Right lung (tissue), 5 donors: ENCODE data around the gene SLC13A1. TPM values are rescaled to one million over a fixed set of nuclear protein-coding genes. Genes with fewer than 3 reads are reported as not detected.

Experiments
- DNase-seq, 2 donors: peaks; one replicate each; pipeline ENCODE4 v3.0.0-alpha.2; 2013
- polyA plus RNA-seq, 5 donors: library from polyadenylated mRNA; unstranded; fragments of 120-200 nt; gene quantifications; one replicate each; pipeline versions ENCODE4 v1.2.1 to v1.2.3, GENCODE V29; 2013; ENCODE audit warnings: inconsistent platforms in 1 of 5, low replicate concordance in 1 of 5; ENCODE audit not compliant: insufficient read length in 5 of 5, insufficient read depth in 1 of 5

SLC13A1 gene
- polyA plus RNA-seq, 5 donors, result 0.07 TPM; not detected in 4

DNA sequence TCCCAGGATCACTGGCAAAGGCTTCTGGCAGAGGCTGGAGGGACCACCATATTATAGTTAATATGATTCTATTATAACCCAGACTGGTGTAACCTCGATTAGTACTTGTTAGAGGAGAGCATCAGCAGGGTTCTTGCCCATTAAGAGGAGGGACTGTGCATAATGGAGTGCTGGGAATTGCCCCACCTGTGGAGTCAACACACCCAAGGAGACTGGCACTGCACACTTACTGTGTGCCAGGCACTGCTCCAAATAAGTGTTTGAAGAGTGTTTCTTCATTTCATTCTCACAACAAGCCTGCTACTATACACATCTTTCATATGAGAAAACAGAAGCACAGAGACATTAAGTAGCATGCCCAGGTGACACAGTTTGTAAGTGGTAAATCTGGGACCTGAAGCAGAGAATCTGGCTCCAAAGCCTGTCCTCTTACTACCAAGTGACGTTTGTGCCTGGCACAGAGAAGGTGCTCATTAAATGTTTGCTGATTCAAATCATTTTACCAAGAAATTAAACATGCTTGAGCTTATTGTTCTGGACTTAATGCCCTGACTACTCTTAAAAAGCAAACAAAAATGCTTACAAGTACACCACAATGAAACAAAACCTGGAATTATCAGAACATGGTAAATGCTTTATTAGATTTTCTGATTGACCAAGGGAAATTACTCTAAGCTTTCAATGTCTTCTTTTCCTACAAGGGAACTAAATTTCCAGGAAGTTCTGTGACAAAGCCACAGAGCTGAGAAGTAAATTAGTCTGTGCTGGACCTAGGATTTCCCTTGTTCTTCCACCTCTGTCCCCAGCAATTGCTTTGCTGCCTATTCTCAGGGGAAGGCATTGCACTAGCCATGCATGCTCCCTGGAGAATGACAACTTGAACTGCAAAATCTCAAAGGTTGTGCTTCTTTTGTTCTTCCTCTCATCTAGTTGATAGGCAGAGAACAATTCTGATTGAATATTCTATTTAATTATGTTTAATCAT is 809 bp downstream of the SLC13A1 start:
- DNase-seq, result no peak

DNA sequence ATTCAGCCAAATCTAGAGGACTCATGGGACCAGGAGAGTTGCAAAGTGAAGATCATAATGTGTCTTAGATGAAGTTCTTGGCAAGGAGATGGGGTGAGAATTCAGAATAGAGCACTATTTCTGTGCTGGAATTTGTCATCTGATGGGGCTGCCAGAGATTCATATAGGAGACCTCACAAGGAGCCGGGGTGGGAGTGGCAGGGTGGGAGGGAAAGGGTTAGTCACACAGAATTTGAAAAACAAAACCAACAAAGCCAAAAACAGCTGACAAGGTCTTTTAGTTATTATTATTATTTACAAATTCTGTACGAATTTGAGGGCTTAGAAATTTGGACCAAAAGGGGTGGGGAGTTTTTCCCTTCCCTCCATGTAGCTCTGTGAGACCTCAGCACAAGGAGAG is 1.7 kb downstream of the SLC13A1 start:
- DNase-seq, result no peak

DNA sequence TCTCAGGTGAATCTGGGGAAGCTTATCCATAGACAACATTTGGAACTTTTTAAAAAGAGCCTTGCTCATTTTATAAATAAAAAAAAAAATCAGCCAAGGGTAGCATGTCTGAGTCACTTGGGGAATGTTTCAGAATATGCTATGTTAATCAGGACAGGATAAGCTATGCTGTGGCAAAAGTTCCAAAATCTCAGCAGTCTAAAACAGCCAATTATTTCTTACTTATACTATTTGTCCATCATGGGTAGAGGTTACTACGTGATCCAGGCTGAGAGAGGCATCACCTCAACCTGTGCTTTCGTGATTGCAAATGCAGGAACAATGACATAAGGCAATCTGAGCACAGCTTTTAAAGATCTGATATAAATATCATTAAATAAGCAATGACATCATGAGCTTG is 6.5 kb downstream of the SLC13A1 start:
- no peak for DNase-seq

DNA sequence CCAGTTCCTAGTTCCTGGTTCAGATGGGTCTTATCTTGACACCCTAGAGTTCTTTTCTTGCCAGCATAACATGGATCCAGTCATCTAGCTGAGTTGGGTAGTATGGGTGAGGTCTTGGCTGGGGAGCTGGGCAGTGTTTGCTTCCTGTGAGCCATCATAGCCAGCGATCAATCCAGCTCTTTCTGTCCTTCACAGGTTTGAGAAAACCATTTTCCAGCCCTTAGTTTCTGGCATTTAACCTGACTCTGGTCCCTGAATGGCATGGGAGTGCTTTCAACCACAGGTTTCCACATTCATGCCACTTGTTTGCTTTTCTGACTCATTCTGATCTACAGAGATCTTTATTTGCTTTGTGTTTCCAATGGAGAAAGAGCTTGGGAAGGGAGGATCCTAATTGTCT is 8.6 kb downstream of the SLC13A1 start:
- no peak for DNase-seq

DNA sequence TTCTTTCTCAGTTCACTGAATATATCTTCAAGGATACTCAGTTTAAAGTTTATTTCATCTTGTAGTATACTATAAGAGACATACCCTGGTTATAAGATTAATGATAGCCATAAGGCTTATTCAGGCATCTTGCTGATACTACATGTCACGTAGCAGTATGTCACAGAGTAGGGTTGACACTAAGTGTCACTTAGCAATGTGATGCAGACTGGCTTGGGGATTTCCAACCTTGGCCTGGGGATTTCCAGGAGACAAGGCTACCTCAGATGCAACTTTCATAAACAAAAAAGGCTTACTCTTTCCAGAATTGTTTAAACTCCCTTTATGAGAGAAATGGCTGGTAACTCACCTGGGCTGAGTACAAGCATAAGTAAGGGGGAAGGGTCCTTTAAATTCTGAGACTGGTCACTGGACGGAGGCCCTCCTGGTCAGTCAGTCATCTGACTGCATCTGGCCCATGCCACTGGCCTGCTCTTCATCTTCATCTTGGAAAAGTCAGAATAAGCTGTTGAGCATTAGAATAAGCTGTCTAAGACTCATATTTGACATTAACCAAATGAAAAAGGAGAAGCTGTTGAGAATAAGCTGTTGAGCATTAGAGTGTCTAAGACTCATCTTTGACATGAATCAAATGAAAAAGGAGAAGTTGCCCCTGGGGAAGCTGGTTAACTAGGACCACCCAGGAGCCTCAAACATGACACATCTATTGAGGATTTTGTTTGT is 9.5 kb downstream of the SLC13A1 start:
- DNase-seq, result no peak

DNA sequence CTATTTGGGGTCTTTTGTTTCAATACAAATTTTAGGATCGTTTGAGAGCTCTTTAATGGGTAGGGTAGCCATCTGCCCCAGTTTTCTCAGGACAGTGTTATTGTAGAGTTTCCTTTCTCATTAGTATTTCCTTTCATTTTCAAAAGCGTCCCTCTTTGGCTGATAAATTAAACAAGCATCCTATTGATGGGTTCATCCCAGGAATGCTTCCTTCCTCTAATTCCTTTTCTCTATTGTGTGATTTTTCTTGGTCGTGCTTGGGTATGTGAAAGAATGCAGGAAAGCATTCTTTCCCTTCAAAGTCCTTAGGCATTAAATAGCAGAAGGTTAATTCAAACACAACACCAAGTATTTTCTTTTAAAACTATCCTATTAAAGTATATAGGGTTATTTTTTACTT is 14.0 kb downstream of the SLC13A1 start:
- no peak for DNase-seq

DNA sequence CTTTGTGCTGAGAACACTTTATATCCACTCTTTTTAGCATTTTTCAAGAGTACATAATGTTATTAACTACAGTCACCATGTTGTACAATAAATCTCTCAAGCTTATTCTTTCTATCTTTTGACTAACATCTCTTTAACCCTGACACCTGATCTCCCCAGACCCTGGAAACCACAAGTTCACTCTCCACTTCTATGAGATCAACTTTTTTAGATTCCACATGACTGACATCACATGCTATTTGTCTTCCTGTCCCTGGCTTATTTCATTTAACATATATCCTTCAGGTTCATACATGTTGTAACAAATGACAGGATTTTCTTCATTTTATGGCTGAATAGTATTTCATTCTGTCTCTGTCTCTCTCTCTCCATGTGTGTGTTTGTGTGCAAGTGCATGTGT is 15.5 kb downstream of the SLC13A1 start:
- no peak for DNase-seq

DNA sequence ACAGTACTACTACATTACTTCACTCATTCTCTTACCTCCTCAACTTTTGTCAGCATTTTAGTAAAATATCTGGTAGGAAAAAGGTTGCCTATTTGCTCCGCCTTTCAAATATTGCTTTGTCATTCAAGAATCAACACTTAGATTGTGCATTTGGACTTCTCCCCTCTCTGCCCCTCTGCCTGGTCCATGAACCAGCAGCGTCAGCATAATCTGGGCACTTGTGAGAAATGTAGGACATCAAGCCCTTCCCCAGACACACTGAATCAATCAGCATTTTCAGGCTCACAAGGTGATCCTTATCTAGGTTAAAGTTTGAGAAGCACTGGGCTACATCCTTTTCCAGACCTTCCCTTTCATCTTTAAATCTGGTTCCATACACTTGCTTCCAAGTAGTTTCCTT is 16.3 kb downstream of the SLC13A1 start:
- no peak for DNase-seq

DNA sequence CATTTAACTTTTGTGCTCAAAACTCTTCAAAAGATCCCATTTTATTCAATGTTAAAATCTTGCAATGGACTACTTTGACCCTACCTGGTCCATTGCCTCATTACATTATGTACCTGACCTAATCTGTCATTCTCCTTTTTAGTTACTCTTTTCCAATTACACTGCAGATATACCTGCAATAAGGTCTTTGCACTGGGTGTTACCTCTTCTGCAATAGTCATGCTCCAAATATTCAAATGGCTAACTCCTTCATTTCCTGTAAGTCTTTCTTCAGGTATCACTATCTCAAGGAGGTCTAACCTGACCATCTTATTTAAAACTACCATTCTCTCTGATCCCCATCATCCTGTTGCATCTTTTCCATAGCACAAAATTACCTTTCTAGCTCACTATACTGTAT is 22.3 kb downstream of the SLC13A1 start:
- no peak for DNase-seq

DNA sequence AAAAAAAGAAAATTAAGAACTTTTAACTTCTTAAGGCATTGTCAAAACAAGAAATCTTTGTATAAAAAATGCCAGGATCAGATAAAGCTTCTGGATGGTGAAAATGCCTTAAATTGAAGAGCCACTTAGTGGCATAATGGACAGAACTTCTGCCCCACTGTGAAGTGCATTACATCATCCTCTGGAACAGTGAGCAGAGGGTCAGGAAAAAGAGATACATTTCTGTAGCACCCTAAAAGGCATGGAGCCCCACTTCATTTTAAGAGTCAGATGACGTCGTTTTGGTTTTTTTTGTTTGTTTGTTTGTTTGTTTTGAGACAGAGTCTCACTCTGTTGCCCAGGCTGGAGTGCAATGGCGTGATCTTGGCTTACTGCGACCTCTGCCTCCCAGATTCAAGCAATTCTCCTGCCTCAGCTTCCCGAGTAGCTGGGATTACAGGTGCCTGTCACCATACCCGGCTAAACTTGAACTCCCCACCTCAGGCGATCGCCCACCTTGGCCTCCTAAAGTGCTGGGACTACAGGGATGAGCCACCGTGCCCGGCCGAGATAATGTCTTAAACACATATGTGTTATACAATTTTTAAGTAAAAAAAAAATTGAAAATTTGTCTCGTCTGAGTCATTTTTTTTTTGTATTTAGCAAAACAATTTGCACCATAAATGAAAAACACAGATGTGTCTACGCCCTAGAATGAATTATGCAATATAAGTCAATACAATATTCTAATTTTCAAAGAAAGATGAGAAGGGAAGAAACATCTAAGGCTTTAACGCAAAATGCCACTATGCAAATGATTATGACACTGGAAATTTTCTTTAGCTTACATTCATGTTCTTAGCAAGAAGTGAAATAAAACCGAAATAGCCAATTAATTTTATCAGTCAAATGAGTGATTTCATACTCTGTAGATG is 29.2 kb downstream of the SLC13A1 start:
- DNase-seq, result no peak

DNA sequence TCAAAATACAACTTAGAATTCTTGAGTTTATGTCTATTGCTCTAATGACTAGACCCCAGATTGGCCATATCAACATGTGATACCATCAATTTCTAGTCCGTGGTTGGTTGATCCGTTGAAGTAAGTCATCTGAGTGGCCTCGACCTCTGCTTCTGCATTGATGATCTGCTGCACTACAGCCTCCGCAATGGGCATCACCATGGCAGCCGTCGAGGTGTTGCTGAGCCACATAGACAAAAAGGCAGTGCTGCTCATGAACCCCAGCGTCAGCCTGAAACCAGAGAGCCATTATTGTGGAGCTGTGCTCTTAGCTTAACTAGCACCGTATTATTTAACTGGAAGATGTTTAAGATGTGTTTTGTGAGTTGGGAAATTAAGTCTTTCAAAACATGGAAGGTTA is 30.7 kb downstream of the SLC13A1 start:
- no peak for DNase-seq

DNA sequence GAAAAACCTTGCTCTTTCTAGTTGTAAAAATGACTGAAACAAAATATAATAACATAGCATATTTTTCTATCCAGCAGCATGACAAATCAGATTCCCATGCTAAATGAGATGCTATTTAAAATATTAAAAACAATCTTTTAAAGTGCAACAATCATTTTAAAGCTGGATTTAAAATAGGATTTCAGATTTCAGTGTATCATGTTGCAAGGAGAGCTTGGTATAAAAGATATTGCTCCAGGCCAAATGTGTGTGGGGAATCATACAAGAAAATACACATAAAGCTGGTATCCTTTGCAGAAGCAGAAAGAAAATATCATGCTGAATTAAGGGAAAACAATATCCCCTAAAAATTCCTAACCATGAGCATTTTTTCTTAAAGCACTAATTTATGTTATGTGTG is 42.2 kb downstream of the SLC13A1 start:
- no peak for DNase-seq

DNA sequence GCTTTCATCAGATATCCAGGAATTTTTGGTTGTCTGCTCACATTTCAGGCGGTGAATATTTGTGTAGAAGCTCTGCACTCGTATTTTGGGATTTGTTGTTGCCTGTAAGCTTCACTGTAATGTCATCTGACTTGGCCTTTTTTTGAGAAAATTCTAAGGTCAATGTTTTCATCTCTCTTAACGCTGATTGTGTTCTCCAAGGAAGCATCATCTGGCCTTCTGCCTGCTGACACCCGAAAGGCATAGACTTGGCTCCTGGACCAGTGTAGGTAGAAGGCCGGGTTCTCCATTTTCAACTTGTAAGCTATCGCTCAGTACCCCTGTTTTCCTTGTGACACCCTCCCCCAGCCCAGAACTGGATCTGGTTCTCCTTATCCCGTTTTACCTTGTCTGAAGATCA is 44.2 kb downstream of the SLC13A1 start:
- DNase-seq, result no peak

DNA sequence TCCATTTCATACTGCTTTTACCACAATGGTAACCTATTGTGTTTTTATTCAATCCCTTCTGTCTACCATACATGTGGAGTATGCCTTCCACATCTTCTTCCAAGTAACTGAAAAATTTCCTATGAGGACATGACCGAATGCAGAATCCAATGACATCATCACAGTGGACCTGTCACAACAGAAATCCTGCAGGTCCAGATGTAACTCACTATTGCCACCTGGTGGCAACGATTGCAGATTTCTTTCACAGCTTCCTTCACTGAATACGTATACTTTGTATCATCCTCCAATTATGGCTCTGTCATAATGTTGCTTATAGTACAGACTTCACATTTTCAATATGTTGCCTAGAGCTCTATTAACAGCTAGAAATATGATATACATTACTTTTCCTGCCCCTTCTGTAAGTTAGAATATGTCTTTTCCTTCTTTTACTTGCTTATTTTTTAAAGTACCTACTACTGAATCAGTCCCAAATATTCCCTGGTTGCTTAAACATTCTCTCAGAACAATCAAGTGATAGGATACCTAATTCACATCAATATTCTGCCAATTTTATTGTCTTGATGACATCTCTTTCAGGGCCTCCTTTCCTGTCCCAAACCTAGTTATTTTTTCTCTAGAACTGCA is 45.4 kb downstream of the SLC13A1 start:
- DNase-seq, result peak; percentile 56 to 69

DNA sequence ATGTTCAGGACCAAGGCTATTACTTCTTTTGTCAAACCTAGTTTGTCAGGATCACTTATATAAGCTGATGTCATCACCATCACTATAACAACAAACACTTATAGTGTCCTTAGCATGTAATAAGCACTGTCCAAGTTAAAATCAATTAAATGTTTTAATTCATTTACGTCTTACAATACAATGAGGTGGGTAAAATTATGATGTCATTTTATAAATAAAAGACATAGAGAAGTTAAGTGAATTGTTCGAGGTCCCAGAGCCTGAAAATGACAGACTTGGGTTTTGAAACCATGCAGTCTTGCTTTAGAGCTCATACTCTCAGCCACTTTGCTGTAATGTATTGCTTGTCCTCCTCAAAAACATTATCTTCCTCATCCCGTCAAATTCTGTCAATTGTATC is 48.3 kb downstream of the SLC13A1 start:
- no peak for DNase-seq

DNA sequence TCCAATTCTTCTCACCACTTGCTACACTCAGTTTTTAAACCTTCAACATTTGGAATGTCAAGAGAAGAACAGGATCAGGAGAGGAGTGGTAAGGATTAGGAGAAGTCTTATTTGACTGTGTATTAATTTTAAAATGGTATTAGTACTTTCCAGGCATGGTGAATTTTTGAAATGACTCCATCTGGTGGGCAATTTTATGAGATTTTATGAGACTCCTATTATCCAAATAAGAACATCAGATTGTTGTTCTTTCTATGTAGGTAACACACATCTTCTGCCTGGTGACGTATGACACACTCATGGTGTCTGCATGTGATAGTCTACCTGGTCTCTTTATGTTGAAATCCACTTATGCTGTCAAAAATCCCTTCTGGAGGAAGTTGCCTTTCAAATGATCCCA is 51.0 kb downstream of the SLC13A1 start:
- no peak for DNase-seq

DNA sequence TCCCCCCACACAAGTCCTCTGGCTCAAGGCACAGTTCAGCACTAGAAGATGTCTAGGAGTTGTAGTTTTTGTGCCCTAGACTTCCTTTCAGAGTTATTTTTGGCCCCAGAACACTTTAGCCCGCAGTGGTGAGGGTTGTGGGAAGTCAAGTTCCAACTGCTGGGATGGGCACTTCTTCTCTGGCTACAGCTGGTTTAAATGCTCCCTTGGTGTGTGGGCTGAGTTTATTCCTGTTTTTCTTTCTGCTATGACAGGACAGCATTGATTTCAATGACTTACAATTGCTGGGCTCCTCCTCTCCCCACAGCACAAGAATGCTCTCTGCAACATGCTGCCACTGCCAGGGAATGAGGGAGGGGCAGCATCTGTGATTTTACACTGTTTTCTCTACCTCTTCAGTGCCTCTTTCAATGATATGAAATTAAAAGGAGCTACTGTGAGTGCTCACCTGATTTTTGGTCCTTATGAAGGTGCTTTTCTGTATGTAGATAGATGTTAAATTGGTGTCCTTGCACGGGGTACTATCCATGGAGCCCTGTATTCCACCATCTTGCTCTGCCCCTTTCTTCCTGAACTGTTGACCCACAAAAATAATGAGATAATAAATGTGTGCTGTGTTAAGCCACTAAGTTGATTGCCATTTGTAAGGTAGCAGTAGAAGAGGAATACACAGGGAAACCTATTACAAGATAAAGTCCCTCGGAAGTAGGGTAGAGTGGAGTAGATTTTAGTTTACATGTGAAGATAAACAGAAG is 56.3 kb downstream of the SLC13A1 start:
- DNase-seq, result no peak

DNA sequence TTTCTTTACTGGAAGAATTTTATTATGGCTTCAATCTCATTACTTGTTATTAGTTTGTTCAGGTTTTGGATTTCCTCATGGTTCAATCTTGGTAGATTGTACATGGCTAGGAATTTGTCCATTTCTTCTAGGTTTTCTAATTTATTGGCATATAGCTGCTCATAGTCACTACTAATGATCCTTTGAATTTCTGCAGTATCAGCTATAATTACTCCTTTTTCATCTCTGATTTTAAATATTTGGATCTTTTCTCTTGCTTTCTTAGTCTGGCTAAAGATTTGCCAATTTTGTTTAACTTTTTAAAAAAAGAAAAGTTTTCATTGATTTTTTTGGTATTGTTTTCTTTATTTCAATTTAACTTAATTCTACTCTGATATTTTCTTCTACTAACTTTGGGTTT is 59.2 kb downstream of the SLC13A1 start:
- no peak for DNase-seq

DNA sequence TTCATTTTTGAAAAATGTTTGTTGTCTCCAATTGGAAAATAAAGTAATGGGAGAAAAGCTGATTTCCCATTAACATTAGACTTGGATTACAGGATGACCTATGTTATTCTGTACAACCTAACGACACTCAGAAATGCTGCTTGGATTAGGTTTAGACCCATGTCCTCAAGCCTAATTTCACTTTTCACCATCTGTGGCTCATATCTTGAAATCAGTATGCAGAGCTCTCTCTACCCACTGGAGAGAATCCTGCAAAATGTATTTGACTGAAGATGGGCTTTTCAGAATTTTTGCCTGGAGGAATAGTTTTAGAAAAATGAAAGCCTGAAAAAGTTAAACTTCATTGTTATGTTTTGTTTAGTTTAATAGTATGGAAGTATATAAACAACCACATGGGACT is 63.8 kb downstream of the SLC13A1 start:
- DNase-seq, result no peak

DNA sequence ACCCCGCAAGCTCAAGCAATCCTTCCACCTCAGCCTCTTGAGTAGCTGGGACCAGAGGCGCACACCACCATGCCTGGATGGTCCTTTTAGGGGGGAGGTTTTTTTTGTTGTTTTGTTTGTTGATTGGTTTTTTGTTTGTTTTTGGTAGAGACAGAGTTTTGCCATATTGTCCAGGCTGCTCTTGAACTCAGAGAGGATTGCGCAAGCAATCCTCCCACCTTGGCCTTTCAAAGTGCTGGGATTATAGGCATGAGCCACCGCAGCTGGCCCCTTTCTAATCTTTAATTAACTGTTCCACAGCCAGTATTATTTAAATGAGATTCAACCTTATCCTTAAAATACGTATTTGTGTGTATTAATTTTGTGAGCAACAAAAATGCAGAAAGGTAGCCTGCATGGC is 65.8 kb downstream of the SLC13A1 start:
- DNase-seq, result no peak

DNA sequence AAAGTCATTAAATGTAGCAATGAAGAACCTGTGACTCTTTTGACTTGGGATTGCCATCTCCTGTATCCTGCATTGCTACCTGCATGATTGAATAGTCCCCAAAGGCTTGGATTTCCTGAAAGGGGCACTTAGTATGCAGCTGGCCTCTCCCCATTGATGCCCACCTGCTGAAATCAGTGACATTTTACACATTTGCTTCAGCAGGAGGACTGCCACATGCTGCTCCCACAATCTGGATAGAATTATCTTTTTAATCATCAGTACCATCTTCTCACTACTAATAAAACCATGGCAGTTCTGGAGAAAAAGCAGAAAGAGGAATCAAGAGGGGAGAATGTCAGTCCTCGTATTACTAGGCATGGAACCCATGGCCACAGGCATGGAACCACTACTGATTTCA is 67.8 kb downstream of the SLC13A1 start:
- no peak for DNase-seq
